ENCODE measurements around the gene IGFBP2.

GRCh38 chr2:216636551-216637450 lies 3.6 kb downstream of the IGFBP2 start:
- TF ChIP-seq, protein P1, sequence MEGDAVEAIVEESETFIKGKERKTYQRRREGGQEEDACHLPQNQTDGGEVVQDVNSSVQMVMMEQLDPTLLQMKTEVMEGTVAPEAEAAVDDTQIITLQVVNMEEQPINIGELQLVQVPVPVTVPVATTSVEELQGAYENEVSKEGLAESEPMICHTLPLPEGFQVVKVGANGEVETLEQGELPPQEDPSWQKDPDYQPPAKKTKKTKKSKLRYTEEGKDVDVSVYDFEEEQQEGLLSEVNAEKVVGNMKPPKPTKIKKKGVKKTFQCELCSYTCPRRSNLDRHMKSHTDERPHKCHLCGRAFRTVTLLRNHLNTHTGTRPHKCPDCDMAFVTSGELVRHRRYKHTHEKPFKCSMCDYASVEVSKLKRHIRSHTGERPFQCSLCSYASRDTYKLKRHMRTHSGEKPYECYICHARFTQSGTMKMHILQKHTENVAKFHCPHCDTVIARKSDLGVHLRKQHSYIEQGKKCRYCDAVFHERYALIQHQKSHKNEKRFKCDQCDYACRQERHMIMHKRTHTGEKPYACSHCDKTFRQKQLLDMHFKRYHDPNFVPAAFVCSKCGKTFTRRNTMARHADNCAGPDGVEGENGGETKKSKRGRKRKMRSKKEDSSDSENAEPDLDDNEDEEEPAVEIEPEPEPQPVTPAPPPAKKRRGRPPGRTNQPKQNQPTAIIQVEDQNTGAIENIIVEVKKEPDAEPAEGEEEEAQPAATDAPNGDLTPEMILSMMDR (IDR thresholded peaks at IDR 0.05), result no peak
- TF ChIP-seq EZH2 (IDR thresholded peaks at IDR 0.05) (no peak), EZH2phosphoT487 (IDR thresholded peaks at IDR 0.05) (no peak)
